Liver (tissue), 9 donors: ENCODE data around the gene TRAFD1. TPM values are rescaled to one million over a fixed set of nuclear protein-coding genes. Genes with fewer than 3 reads are reported as not detected.
"Not testable (repeated sequence)": the region's sequence is repeated elsewhere in the genome, so short reads cannot be mapped to it uniquely, and the experiment has no call there.

Source experiments
- DNase-seq: peaks from one replicate; pipeline ENCODE4 v3.0.0-alpha.2; 2017; ENCODE audit warnings: low spot score
- H3K27ac ChIP-seq, 2 donors: one replicate each; pipeline ENCODE4 v1.7.0; 2013; ENCODE audit warnings: inconsistent platforms in 2 of 2, low read length in 2 of 2, control low read depth in 1 of 2, low read depth in 1 of 2, mild to moderate bottlenecking in 1 of 2
- H3K27me3 ChIP-seq, 4 donors: one replicate each; pipeline versions ENCODE4 v1.6.1 to v1.7.0; 2013; ENCODE audit warnings: low read length in 3 of 4, inconsistent platforms in 1 of 4, mild to moderate bottlenecking in 1 of 4, moderate library complexity in 1 of 4; ENCODE audit not compliant: control insufficient read depth in 4 of 4, insufficient read depth in 4 of 4
- H3K36me3 ChIP-seq, 4 donors: one replicate each; pipeline versions ENCODE4 v1.6.1 to v1.7.0; 2013; ENCODE audit warnings: low read length in 3 of 4, mild to moderate bottlenecking in 3 of 4, low read depth in 1 of 4, moderate library complexity in 1 of 4; ENCODE audit not compliant: control insufficient read depth in 4 of 4, insufficient read depth in 3 of 4
- H3K4me1 ChIP-seq, 4 donors: one replicate each; pipeline versions ENCODE4 v1.6.1 to v1.7.0; 2013; ENCODE audit warnings: low read length in 3 of 4, mild to moderate bottlenecking in 3 of 4, moderate library complexity in 1 of 4; ENCODE audit not compliant: control insufficient read depth in 4 of 4, insufficient read depth in 4 of 4
- H3K4me3 ChIP-seq, 3 donors: one replicate each; pipeline versions ENCODE4 v1.6.1 to v1.7.0; 2013; ENCODE audit warnings: low read length in 3 of 3, control low read depth in 1 of 3, low read depth in 1 of 3, mild to moderate bottlenecking in 1 of 3
- H3K9ac ChIP-seq, 2 donors: one replicate each; pipeline ENCODE4 v1.7.0; 2013; ENCODE audit warnings: low read length in 2 of 2, mild to moderate bottlenecking in 2 of 2, moderate library complexity in 2 of 2, control low read depth in 1 of 2, low read depth in 1 of 2
- H3K9me3 ChIP-seq, 4 donors: one replicate each; pipeline versions ENCODE4 v1.6.1 to v1.7.0; 2013; ENCODE audit warnings: low read length in 3 of 4; ENCODE audit not compliant: control insufficient read depth in 4 of 4
- ATF3 ChIP-seq: IDR thresholded peaks from 2 replicates; pipeline ENCODE4 v1.6.1; 2016; ENCODE audit warnings: antibody characterized with exemption
- EGR1 ChIP-seq, 2 donors: IDR thresholded peaks; 2 replicates each; pipeline ENCODE4 v1.6.1; 2016 to 2018; ENCODE audit warnings: antibody characterized with exemption in 2 of 2, low read depth in 2 of 2
- FOXA1 ChIP-seq: IDR thresholded peaks from 2 replicates; pipeline ENCODE4 v1.6.1; 2016; ENCODE audit warnings: antibody characterized with exemption
- HNF4A ChIP-seq, 2 donors: conservative IDR thresholded peaks; 2 replicates each; pipeline ENCODE4 v1.6.1; 2016; ENCODE audit warnings: antibody characterized with exemption in 2 of 2, mild to moderate bottlenecking in 2 of 2
- HNF4G ChIP-seq: IDR thresholded peaks from 2 replicates; pipeline ENCODE4 v1.6.1; 2016; ENCODE audit warnings: antibody characterized with exemption
- JUND ChIP-seq, 2 donors: IDR thresholded peaks; 2 replicates each; pipeline ENCODE4 v1.6.1; 2016; ENCODE audit warnings: antibody characterized with exemption in 2 of 2
- MAX ChIP-seq: IDR thresholded peaks from 2 replicates; pipeline ENCODE4 v1.6.1; 2016; ENCODE audit warnings: antibody characterized with exemption
- NR2F2 ChIP-seq: IDR thresholded peaks from 2 replicates; pipeline ENCODE4 v1.6.1; 2016; ENCODE audit warnings: antibody characterized with exemption
- RAD21 ChIP-seq, 2 donors: IDR thresholded peaks; 2 replicates each; pipeline ENCODE4 v1.6.1; 2016; ENCODE audit warnings: antibody characterized with exemption in 2 of 2, mild to moderate bottlenecking in 2 of 2
- RXRA ChIP-seq, 2 donors: IDR thresholded peaks; 2 replicates each; pipeline ENCODE4 v1.6.1; 2017 to 2018; ENCODE audit warnings: antibody characterized with exemption in 2 of 2, mild to moderate bottlenecking in 1 of 2
- SP1 ChIP-seq: IDR thresholded peaks from 2 replicates; pipeline ENCODE4 v1.6.1; 2018; ENCODE audit warnings: antibody characterized with exemption, mild to moderate bottlenecking
- TAF1 ChIP-seq: conservative IDR thresholded peaks from 2 replicates; pipeline ENCODE4 v1.6.1; 2016; ENCODE audit warnings: antibody characterized with exemption, mild to moderate bottlenecking
- YY1 ChIP-seq: IDR thresholded peaks from 2 replicates; pipeline ENCODE4 v1.6.1; 2016; ENCODE audit warnings: antibody characterized with exemption, mild to moderate bottlenecking
- ZBTB33 ChIP-seq: IDR thresholded peaks from 2 replicates; pipeline ENCODE4 v1.6.1; 2016; ENCODE audit warnings: antibody characterized with exemption
- WGBS: extraction: QIAGEN DNeasy Blood & Tissue Kit; methylation state at CpG from one replicate; pipeline ENCODE4 v1.1.7; 2013; 5-methylcytosine and 5-hydroxymethylcytosine counted together
- polyA plus RNA-seq, 2 donors: library from polyadenylated mRNA; stranded (reverse) in 1 of 2; unstranded in 1 of 2; fragments of 200-250 nt in 1 of 2; fragments of >200 nt in 1 of 2; fragmentation: Nextera tagmentation in 1 of 2; extraction: Ambion mirVana in 1 of 2; gene quantifications; one replicate each; pipeline versions ENCODE4 v1.2.1 to v1.2.3, GENCODE V29; 2013 to 2015
- total RNA-seq, 2 donors: library from RNA; depleted of rRNA; stranded (reverse); fragments of >200 nt; gene quantifications; one replicate each; pipeline ENCODE4 v1.2.3, GENCODE V29; 2014
- donor health status: healthy.
- donor health status: healthy.
- donor health status: healthy.
- donor health status: healthy.
- donor health status: healthy.

TRAFD1 gene
- total and polyA plus RNA-seq, 4 donors = 7.0 to 19.3 (median 13.2) TPM

GRCh38 chr12:112102127-112102526, 23.2 kb upstream of the TRAFD1 start:
- no peak overlapping the region for H3K27ac ChIP-seq
- no peaks in the 10 kb centered on the region for H3K9me3 ChIP-seq
- TF ChIP-seq YY1 = no peak
- no peak for TF ChIP-seq RXRA (IDR thresholded peaks at IDR 0.05)
- no peak for TF ChIP-seq HNF4G
- no peak for TF ChIP-seq JUND (IDR thresholded peaks at IDR 0.05)
- no peak for TF ChIP-seq ATF3
- no peak for TF ChIP-seq NR2F2
- no peak for TF ChIP-seq SP1
- TF ChIP-seq MAX = no peak
- TF ChIP-seq TAF1 = no peak
- WGBS = 98% methylated on average over 4 of the region's 4 CpGs
- H3K27me3 ChIP-seq = no peaks in the 10 kb centered on the region
- peaks cover 7 to 16% (median 13%) of the 10 kb centered on the region in 4 donors for H3K4me1 ChIP-seq
- DNase-seq = no peak
- no peak overlapping the region for H3K4me3 ChIP-seq
- peaks cover 0 to 24% (median 11%) of the 10 kb centered on the region in 4 donors for H3K36me3 ChIP-seq
- no peak overlapping the region for H3K9ac ChIP-seq

GRCh38 chr12:112102746-112103145, 22.6 kb upstream of the TRAFD1 start:
- H3K9ac ChIP-seq, H3K4me3 ChIP-seq, H3K9me3 ChIP-seq, DNase-seq, H3K27me3 ChIP-seq, H3K27ac ChIP-seq: not testable (repeated sequence)
- Histone ChIP-seq H3K4me1 (peaks cover 7 to 22% (median 19%) of the 10 kb centered on the region in 4 donors), H3K36me3 (peaks cover 0 to 21% (median 11%) of the 10 kb centered on the region in 4 donors)
- WGBS = 98% methylated on average over 19 of the region's 19 CpGs

GRCh38 chr12:112103758-112104503, 21.4 kb upstream of the TRAFD1 start:
- H3K4me1 ChIP-seq = peaks cover 7 to 25% (median 19%) of the 10 kb centered on the region in 4 donors
- DNase-seq = no peak
- no peaks in the 10 kb centered on the region for H3K9me3 ChIP-seq
- H3K27me3 ChIP-seq = no peaks in the 10 kb centered on the region
- H3K9ac ChIP-seq = no peak overlapping the region
- 94% methylated on average over 8 of the region's 8 CpGs for WGBS
- TF ChIP-seq YY1 (no peak), HNF4A (conservative IDR thresholded peaks at IDR 0.05) (no peak), HNF4G (no peak), RXRA (IDR thresholded peaks at IDR 0.05) (no peak), RAD21 (IDR thresholded peaks at IDR 0.05) (no peak), NR2F2 (no peak), JUND (IDR thresholded peaks at IDR 0.05) (no peak), FOXA1 (no peak)
- H3K27ac ChIP-seq = no peak overlapping the region
- no peak overlapping the region for H3K4me3 ChIP-seq
- peaks cover 0 to 15% (median 8%) of the 10 kb centered on the region in 4 donors for H3K36me3 ChIP-seq

- no peak for TF ChIP-seq EGR1 (IDR thresholded peaks at IDR 0.05; ENCODE audit: low read depth in 2 of 2)
- TF ChIP-seq HNF4A (conservative IDR thresholded peaks at IDR 0.05) = no peak
- TF ChIP-seq RXRA (IDR thresholded peaks at IDR 0.05) = no peak
- TF ChIP-seq ZBTB33 = no peak
- TF ChIP-seq MAX = no peak
- TF ChIP-seq NR2F2 = no peak
- no peak for TF ChIP-seq FOXA1
- no peak for TF ChIP-seq RAD21 (IDR thresholded peaks at IDR 0.05)
- TF ChIP-seq YY1 = no peak
- no peak for TF ChIP-seq TAF1
- no peak for TF ChIP-seq HNF4G
- no peak overlapping the region for H3K9ac ChIP-seq
- no peak overlapping the region for H3K4me3 ChIP-seq
- H3K27me3 ChIP-seq = no peaks in the 10 kb centered on the region
- peaks cover 0 to 9% (median 3%) of the 10 kb centered on the region in 4 donors for H3K36me3 ChIP-seq
- no peak for DNase-seq
- H3K9me3 ChIP-seq = no peaks in the 10 kb centered on the region
- WGBS = 63% methylated on average over 3 of the region's 3 CpGs
- H3K27ac ChIP-seq = no peak overlapping the region
- H3K4me1 ChIP-seq = peaks cover 7 to 25% (median 19%) of the 10 kb centered on the region in 4 donors
Measured at GRCh38 chr12:112105891-112106290, 19.5 kb upstream of the TRAFD1 start.
